HTERT RPE-1 (cell line): ENCODE results near the gene MC2R.
"Not testable (repeated sequence)": the region's sequence is repeated elsewhere in the genome, so short reads cannot be mapped to it uniquely, and the experiment has no call there.

Experiments
- in situ Hi-C: fragments of 300-500 bp; cut with MboI; formaldehyde crosslinking; loops from 4 replicates; pipeline ENCODE4 v1.14.3; 2020; ENCODE audit warnings: low sequenced_read_pairs

The MC2R gene

DNA sequence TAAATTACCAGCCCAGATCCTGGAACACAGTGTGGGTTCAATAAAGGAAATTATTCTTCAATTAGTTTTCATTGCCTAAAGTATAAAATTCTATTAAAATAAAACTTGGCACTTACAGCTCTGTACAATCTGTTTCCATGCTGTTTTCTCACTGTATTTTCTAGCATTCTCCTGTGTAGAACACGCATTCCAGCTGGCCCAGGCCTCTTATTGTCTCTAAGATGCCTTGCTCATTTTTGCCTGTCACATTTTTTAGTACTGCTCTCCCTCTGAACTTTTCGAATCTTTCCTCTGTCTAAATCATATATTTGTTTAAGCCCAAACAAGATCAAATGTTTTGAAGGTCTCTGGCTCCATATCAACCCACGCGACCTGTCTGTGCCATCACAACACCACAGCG is 20.8 kb downstream of the MC2R start:
- in situ Hi-C loops: no loop called here

GRCh38 chr18:13893418-13893760 is 21.9 kb downstream of the MC2R start:
- in situ Hi-C loops: no loop called here

GRCh38 chr18:13892098-13892497 is 23.2 kb downstream of the MC2R start:
- in situ Hi-C loops: no loop called here

GRCh38 chr18:13890761-13891361 is 24.5 kb downstream of the MC2R start:
- in situ Hi-C loops: no loop called here

- in situ Hi-C loops: no loop called here
Observed at GRCh38 chr18:13889671-13890070, 25.7 kb downstream of the MC2R start.

GRCh38 chr18:13888191-13888716 is 27.1 kb downstream of the MC2R start:
- in situ Hi-C loops: no loop called here

- in situ Hi-C loops: no loop called here
Observed at GRCh38 chr18:13885009-13885408, 30.3 kb downstream of the MC2R start.

GRCh38 chr18:13879937-13880336 is 35.4 kb downstream of the MC2R start:
- in situ Hi-C loops: no loop called here

DNA sequence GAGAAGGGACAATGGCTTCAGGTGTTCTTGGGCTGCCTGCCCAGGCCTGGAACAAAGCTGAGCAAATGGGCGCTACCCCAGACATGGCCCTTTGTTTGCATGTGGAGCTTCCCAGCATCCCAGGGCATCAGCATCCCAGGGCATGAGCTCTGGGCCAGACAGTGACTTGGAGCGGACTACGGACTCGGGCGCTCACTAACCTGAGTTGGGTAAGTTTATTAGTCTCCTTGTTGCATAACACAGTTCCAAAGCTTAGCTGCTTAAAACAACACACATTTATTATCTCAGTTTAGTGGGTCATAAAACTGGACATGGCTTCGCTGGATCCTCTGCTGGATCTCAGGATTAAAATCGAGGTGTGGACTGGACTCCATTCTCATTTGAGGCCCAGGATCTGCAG is 35.8 kb downstream of the MC2R start:
- in situ Hi-C loops: no loop called here

DNA sequence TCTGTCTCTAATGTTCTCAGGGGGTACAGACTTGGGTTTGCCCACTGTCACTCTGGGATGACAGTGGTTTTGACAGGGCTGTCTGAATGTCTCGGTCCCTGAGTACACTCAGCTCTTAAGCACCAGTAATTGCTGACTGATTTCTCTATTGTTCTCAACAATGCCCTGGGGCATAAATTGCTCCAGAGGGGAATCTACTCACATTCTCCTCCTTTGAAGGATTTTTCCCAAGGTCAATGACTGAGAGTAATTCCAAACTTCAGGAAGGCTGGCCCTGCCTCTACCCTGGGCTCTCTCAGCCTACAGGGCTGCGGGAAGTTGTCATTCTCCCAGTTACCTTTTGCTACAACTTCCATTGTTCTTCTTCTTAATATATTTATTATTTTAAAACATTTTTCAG is 36.5 kb downstream of the MC2R start:
- in situ Hi-C loops: no loop called here

DNA sequence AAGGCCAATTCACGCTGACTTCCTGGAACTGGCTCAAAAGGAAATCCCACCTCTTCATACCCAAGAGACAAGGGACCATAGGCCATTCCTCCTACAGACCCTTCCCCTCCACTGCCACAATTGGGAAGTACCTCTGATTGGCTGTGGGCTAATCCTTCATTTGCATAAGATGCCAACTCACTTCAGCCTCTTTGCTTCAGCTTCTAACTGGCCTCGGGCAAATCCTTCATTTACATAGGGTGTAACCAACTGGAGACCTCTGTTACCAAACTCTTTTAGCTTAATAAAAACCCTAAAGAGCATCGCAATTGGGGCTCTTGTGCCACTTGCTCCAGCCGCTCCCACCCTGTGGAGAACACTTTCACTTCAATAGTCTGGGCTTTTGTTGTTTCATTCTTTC is 38.2 kb downstream of the MC2R start:
- in situ Hi-C loops: no loop called here

DNA sequence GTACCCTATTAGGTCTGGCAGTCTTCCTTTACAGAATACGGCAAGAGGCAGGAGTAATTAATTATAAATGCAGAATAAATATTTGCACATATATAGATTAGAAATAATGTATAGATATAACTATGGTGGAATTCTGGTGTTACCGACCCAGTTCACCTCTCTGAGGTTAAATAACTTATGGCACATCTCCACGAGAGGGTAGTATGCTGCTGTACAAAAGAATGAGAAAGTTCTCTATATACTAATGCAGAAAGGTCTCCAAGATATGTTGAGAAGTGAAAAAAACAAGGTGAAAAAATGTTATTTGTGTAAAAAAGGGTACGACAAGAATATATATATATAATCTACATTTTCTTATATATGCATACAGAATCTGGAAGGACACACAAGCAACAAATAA is 40.8 kb downstream of the MC2R start:
- in situ Hi-C loops: no loop called here

DNA sequence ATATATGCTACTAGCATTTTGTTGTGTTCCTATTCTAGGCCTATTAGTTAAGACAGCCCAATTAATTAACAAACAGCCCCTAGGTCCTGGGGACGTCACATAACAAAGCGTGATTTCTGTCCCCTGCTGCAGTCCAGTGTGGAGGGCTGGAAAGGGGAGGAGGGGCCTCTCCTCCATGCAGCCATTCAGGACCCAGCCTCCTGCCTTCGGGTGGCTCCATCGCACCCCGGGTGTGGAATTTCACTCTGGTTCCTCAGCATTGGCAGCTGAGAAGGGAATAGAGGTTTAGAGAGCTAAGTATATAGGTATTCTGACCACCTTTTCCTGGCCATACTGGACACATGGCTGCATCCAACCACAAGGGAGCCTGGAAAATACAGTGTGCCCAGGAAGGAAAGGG is 42.4 kb downstream of the MC2R start:
- in situ Hi-C loops: no loop called here

DNA sequence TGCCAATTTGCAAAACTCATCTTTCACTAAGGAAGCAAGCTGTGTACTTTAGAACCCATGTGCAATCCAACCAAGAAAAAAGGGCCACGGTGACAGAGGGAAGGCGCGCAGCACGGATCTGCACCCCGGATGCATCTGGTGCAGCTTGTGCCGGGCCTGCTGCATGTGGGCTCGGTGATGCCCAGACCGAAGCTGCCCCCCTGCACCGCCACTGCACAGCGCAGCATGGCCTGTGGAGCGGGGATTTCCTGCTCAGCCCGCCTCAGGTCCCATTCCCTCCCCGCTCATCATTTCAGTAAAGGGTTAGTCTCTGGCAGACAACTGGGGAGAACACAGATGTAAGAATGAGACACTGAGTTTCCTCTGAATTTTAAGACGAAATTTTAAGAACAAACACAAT is 43.0 kb downstream of the MC2R start:
- in situ Hi-C loops: no loop called here

- in situ Hi-C loops: no loop called here
Observed at GRCh38 chr18:13871701-13872100, 43.6 kb downstream of the MC2R start.

- in situ Hi-C loops: no loop called here
Observed at GRCh38 chr18:13868501-13869271, 46.6 kb downstream of the MC2R start.

DNA sequence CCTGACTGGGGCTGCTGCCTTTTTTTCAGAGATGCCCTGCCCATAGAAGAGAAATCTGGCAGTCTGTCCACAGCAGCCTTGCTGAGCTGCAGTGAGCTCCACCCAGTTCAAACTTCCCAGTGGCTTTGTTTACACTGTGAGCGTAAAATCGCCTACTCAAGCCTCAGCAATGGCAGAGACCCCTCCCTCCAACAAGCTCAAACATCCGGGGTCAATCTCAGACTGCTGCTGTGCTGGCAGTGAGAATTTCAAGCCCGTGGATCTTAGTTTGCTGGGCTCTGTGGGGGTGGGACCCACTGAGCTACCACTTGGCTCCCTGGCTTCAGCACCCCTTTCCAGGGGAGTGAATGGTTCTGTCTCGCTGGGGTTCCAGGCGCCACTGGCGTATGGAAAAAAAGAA is 52.4 kb downstream of the MC2R start:
- in situ Hi-C loops: not testable (repeated sequence)

- in situ Hi-C loops: no loop called here
Observed at GRCh38 chr18:13849791-13850190, 65.5 kb downstream of the MC2R start.

GRCh38 chr18:13836559-13836958 is 78.8 kb downstream of the MC2R start:
- in situ Hi-C loops: no loop called here

DNA sequence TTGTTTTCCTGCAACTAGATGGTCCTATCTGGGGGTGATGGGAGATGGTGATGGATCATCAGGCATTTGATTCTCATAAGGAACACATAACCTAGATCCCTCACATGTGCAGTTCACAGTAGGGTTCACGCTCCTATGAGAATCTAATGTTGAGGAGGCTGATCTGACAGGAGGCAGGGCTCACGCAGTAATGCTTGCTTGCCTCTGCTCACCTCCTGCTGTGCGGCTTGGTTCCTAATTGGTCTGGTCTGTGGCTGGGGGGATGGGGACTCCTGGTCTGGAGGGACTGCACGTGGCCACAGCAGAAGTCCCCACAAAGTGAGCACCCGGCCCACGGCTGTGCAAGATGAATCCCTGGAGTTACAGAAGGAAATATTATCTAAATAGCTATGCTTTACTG is 80.1 kb downstream of the MC2R start:
- in situ Hi-C loops: no loop called here

DNA sequence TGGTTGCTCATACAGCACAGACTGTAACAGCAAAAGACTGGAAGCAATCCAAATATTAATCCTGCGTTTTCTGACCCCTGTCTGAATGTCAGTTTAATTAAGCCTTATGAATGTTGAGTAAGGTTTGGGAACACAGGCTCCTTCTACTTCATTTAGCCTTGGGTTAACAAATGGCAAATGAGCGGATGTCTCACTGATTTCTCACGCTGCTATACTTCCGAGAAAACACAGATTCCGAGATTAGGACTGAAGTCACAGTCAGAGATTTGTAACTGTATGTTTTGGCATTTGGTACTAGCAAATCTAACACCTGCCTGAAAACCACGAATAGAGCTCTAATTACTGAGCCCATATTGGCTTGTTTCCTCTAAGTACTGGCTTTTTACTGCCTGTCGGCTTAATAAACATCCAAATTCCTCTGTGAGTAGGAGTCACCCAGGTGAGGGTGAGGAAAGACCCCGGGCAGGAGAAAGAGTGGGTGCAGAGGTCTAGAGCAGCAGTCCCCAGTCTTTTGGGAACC is 80.8 kb downstream of the MC2R start:
- in situ Hi-C loops: no loop called here
